GM21360 (cell line): ENCODE measurements around the gene PER1.

ENCODE experiments used
- ATAC-seq: cut with Tn5 transposase; IDR thresholded peaks from one replicate; pipeline ENCODE4 v1.9.1; 2021; ENCODE audit warnings: mild to moderate bottlenecking, moderate library complexity; ENCODE audit not compliant: unreplicated experiment

The PER1 gene

GRCh38 chr17:8103549-8103948, 48.7 kb downstream of the PER1 start:
- no peak for ATAC-seq

DNA sequence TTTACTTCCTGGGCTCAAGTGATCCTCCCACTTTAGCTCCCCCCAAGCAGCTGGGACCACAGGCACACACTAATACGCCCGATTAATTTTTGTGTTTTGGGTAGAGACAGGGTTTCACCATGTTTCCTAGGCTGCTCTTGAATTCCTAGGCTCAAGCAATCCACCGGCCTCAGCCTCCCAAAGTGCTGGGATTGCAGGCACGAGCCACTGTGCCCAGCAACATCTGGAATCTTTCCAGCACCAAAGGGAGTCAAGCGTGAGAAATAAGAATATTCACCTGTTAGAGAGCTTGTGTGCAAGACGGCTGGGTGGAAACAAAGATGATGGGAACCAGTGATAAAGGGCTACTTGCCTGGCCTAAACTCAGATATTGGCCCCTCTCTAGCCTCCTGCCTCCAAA, 50.5 kb downstream of the PER1 start:
- no peak for ATAC-seq

GRCh38 chr17:8100763-8101162, 51.4 kb downstream of the PER1 start:
- no peak for ATAC-seq

- ATAC-seq, result no peak
These were observed 52.1 kb downstream of the PER1 start for GRCh38 chr17:8100111-8100510.

DNA sequence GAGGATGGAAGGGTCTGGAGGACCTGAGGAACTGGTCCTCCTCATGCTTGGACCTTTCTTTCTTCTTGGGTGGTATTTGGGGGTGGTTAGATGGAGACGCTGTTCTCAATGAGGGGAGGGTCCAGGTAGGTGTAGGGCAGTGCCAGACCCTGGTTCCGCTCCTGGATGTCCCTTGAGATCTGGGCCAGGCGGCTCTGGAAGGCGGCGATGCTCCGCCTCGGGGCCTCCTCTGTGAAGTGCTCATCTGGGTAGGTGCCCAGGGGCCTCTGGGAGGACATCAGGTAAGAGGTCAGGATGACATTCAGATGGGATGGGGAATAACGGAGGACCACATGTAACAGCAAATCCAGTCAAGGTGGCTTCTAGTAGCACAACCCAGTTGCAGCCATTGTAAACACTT, 55.7 kb downstream of the PER1 start:
- ATAC-seq, result no peak

DNA sequence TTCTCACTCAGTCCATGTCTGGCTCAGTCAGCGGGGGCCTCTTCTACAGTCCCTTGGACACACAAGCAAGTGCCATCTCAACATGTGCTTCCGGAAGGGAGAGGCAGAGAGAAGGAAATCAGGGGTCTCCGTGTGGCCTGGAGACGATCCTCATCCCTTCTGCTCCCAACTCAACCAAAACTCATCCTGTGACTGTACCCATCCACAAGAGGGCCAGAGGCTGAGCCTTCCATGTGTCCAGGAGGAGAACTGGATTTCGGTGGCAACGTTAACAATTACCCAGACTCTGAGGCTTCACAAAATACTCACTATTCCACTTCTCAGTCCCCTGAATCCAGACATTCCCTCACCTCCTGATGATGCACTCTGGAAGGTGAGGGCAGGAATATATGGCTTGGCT, 56.8 kb downstream of the PER1 start:
- no peak for ATAC-seq

DNA sequence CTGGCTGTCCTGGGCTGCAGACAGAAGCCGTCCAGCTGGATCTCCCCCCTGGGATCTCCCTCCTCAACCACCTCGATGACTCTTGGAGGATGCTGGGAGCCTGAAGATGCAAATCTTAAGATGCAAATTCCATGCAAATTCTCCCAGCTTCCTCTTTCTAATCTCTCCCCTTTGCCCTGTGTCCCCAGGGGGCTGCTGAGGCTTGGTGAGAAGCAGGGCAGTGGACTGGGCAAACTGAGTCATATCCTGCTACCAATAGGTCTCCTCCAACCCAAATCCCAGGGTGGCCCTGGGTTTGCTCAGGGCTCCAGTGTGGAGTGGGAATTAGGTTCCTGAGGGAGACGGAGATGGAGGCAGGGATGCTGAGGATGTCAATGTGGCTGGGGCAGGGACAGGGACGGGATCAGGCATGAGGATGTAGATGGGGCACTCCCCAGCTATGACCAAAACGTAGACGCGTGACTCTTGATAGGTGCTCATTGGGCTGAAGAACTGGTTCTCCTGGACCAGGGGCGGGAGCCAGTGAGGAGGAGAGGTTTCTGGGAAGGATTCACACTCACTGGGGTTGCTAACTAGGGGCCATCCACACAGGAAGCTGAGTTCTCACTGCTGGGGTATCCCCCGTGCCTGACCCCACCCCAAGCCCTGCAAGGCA, 61.0 kb downstream of the PER1 start:
- ATAC-seq, result no peak
